Osteoblast (primary cell): Measurements from ENCODE around the gene ADGRG6. TPM values are rescaled to one million over a fixed set of nuclear protein-coding genes. Genes with fewer than 3 reads are reported as not detected.

ENCODE experiments used
- DNase-seq: peaks from one replicate; pipeline ENCODE4 v3.0.0; 2011; ENCODE audit warnings: low spot score, mixed read lengths; ENCODE audit not compliant: insufficient read length; ENCODE audit errors: missing footprints
- H2AFZ ChIP-seq: 2 replicates; pipeline ENCODE4 v1.6.0; 2011; ENCODE audit warnings: mild to moderate bottlenecking, low read length
- H3K27ac ChIP-seq: 2 replicates; pipeline ENCODE4 v1.5.1; 2011; ENCODE audit warnings: mild to moderate bottlenecking, low read depth, low read length, moderate library complexity
- H3K27me3 ChIP-seq: 2 replicates; pipeline ENCODE4 v1.6.0; 2012; ENCODE audit warnings: mild to moderate bottlenecking, control low read depth, inconsistent platforms, low read length, moderate library complexity; ENCODE audit not compliant: insufficient read depth
- H3K36me3 ChIP-seq: 2 replicates; pipeline ENCODE4 v1.5.1; 2011; ENCODE audit warnings: mild to moderate bottlenecking, low read length, control low read depth, moderate library complexity; ENCODE audit not compliant: insufficient read depth
- H3K4me1 ChIP-seq: 2 replicates; pipeline ENCODE4 v1.5.1; 2011; ENCODE audit warnings: mild to moderate bottlenecking, low read length, control low read depth, moderate library complexity; ENCODE audit not compliant: insufficient read depth
- H3K4me2 ChIP-seq: 2 replicates; pipeline ENCODE4 v1.6.0; 2011; ENCODE audit warnings: mild to moderate bottlenecking, low read length; ENCODE audit not compliant: insufficient read depth
- H3K4me3 ChIP-seq: fragments of 200-600 bp; sonication (generic); 3 replicates; pipeline ENCODE4 v1.5.1; 2012; ENCODE audit warnings: mild to moderate bottlenecking, low read length, inconsistent platforms; ENCODE audit not compliant: insufficient read depth
- H3K79me2 ChIP-seq: 2 replicates; pipeline ENCODE4 v1.6.0; 2012; ENCODE audit warnings: mild to moderate bottlenecking, low read length, control low read depth, inconsistent platforms; ENCODE audit not compliant: insufficient read depth
- H3K9me3 ChIP-seq: 2 replicates; pipeline ENCODE4 v1.5.1; 2011; ENCODE audit warnings: low read depth, low read length, control low read depth
- H4K20me1 ChIP-seq: 2 replicates; pipeline ENCODE4 v1.6.0; 2012; ENCODE audit warnings: mild to moderate bottlenecking, low read length, control low read depth; ENCODE audit not compliant: insufficient read depth
- total RNA-seq: library from RNA; depleted of rRNA; stranded (reverse); fragments of >200 nt; gene quantifications from 2 replicates; pipeline ENCODE4 v1.2.3, GENCODE V29; 2012
- TF ChIP-seq, protein P1 (sequence below): IDR thresholded peaks from 2 replicates; pipeline ENCODE4 v1.5.1; 2011; ENCODE audit warnings: mild to moderate bottlenecking, low read depth, low read length, moderate library complexity; ENCODE audit errors: extremely low read depth

ADGRG6 gene
- total RNA-seq, 1 donor: 0.36 TPM

DNA sequence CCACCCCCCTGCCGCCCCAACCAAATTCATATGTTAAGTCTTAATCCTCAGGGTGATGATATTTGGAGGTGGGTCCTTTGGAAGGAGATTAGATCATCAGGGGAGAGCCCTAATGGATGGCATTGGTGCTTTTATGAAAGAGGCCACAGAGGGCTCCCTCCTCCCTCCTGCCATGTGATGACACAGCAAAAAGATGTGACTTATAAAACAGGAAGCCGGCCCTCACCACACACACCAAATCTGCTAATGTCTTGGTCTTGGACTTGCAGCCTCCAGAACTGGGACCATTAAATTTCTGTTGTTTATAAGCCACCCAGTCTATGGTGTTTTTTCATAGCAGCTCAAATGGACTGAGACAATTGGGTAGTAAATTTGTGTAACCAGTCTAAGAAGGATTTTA, 176.3 kb downstream of the ADGRG6 start:
- no peak for DNase-seq
- H2AFZ ChIP-seq: peak overlapping the region; percentile 44
- TF ChIP-seq, protein P1, sequence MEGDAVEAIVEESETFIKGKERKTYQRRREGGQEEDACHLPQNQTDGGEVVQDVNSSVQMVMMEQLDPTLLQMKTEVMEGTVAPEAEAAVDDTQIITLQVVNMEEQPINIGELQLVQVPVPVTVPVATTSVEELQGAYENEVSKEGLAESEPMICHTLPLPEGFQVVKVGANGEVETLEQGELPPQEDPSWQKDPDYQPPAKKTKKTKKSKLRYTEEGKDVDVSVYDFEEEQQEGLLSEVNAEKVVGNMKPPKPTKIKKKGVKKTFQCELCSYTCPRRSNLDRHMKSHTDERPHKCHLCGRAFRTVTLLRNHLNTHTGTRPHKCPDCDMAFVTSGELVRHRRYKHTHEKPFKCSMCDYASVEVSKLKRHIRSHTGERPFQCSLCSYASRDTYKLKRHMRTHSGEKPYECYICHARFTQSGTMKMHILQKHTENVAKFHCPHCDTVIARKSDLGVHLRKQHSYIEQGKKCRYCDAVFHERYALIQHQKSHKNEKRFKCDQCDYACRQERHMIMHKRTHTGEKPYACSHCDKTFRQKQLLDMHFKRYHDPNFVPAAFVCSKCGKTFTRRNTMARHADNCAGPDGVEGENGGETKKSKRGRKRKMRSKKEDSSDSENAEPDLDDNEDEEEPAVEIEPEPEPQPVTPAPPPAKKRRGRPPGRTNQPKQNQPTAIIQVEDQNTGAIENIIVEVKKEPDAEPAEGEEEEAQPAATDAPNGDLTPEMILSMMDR: no peak

DNA sequence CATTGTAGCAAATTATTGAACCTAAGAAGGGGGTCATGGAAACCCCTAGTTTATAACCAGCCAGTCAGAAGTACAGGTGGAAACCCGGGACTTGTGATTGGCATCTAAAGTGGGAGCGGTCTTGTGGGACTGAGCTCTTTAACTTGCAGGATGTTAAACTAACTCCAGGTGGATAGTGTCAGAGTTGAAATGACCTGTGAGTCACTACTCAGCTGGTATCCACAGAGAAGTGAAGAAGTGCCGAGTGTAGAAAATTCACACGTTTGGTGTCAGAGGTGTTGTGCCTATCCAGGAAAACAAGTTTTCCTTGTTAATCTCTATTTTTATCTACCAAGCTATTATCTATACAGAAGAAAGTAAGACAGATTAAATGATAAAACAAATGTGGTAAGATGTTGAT, 179.7 kb downstream of the ADGRG6 start:
- no peaks in the 10 kb centered on the region for H4K20me1 ChIP-seq
- H3K4me1 ChIP-seq: peaks cover 3% of the 10 kb centered on the region
- TF ChIP-seq, protein P1: no peak
- no peaks in the 10 kb centered on the region for H3K36me3 ChIP-seq
- no peak overlapping the region for H3K4me2 ChIP-seq
- H3K9me3 ChIP-seq: no peaks in the 10 kb centered on the region
- H2AFZ ChIP-seq: no peak overlapping the region
- DNase-seq: no peak
- H3K79me2 ChIP-seq: no peaks in the 10 kb centered on the region
- no peaks in the 10 kb centered on the region for H3K27me3 ChIP-seq
- H3K27ac ChIP-seq: no peak overlapping the region
- H3K4me3 ChIP-seq: no peak overlapping the region

More for the DNA sequence above, 176.3 kb downstream of the ADGRG6 start:
- no peaks in the 10 kb centered on the region for H4K20me1 ChIP-seq
- no peaks in the 10 kb centered on the region for H3K36me3 ChIP-seq
- H3K9me3 ChIP-seq: no peaks in the 10 kb centered on the region
- H3K4me3 ChIP-seq: no peak overlapping the region
- H3K4me1 ChIP-seq: no peaks in the 10 kb centered on the region
- no peaks in the 10 kb centered on the region for H3K79me2 ChIP-seq
- H3K27me3 ChIP-seq: no peaks in the 10 kb centered on the region
- H3K4me2 ChIP-seq: no peak overlapping the region
- H3K27ac ChIP-seq: no peak overlapping the region

DNA sequence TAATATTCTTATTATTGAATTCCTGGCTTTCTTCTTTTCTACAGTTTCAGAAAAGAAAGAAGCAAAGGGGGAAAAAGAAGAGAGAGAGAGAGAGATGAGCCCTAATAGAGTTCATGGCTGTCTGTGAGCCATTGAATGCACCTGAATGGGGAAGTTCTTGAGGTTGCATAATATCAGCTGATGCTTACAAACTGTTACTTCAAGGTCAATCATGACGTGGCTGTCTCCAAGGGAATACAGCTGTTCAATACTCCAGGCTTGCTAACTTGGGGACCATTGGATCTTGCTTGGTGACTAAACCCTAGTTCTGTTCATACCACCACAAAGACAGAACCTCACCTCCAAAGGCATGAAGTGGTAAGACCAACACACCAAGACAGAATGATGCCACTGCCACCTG, 180.4 kb downstream of the ADGRG6 start:
- Histone ChIP-seq H3K36me3 (no peaks in the 10 kb centered on the region), H3K79me2 (no peaks in the 10 kb centered on the region), H3K4me1 (peaks cover 3% of the 10 kb centered on the region), H3K4me3 (no peak overlapping the region), H2AFZ (no peak overlapping the region), H3K27ac (no peak overlapping the region), H4K20me1 (no peaks in the 10 kb centered on the region), H3K27me3 (no peaks in the 10 kb centered on the region), H3K4me2 (no peak overlapping the region), H3K9me3 (no peaks in the 10 kb centered on the region)
- TF ChIP-seq, protein P1: no peak
- no peak for DNase-seq

DNA sequence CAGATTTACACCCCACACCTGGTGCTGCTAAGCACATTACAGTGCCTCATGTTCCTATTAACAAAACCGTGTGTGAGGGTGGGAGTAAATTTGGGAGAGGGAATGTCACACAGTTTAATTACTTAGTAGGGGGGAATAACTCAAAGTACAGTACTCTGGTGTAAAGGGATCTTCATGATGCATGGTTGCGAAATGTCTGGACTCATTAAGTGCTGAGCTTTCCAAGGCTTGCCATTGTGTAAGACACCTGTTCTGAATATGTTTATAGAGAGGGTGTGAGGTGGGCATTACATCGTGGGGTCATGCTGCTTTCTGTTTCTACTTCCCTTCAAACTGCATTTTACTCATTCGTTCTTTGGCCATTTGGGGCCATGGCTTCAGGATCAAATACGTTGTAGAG, 181.2 kb downstream of the ADGRG6 start:
- TF ChIP-seq, protein P1: no peak
- H4K20me1 ChIP-seq: no peaks in the 10 kb centered on the region
- H3K4me2 ChIP-seq: no peak overlapping the region
- no peak overlapping the region for H3K27ac ChIP-seq
- no peak overlapping the region for H3K4me3 ChIP-seq
- no peaks in the 10 kb centered on the region for H3K36me3 ChIP-seq
- DNase-seq: no peak
- no peaks in the 10 kb centered on the region for H3K27me3 ChIP-seq
- H2AFZ ChIP-seq: no peak overlapping the region
- peaks cover 3% of the 10 kb centered on the region for H3K4me1 ChIP-seq
- no peaks in the 10 kb centered on the region for H3K9me3 ChIP-seq
- H3K79me2 ChIP-seq: no peaks in the 10 kb centered on the region
